ENCODE measurements around the gene U2SURP.

The U2SURP gene

DNA sequence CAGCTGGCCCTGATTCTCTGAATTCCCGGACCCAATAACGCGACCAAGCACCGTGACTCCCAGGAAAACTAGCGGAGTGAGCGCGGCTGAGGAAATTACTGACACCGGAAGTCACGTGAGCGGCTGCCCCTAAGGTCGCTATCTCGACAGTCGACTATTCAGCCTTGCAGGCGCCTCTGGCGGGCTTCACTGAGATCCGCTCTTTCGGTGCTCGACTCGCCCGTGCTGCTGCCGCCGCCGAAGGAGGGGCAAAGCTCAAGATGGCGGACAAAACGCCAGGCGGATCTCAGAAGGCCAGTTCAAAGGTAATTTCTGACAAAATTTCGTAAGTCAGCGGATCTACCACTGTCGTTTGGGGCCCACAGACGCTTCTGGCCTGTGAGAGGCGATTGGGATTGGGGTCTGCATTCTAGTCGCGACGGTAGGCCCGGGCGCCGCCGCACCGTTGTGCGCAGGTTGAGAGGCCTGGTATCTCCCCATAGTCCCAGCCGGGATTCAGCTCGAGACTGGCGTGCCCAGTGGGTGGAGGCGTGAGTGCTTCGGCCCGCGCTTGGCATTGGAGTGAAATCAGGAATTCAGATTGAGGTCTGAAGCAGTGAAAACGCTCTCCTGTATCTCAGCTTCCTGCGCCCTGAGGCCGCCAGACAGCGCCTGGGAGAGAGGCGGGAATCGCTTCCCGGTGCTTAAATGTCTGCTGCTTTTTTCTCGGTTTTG lies at the start of gene U2SURP:
U2SURP (plus strand) TSS at position 202 of the 714 bp plus-strand sequence; CDS start at position 261, 59 bp downstream.
- DNase-seq = peak; percentile 94

DNA sequence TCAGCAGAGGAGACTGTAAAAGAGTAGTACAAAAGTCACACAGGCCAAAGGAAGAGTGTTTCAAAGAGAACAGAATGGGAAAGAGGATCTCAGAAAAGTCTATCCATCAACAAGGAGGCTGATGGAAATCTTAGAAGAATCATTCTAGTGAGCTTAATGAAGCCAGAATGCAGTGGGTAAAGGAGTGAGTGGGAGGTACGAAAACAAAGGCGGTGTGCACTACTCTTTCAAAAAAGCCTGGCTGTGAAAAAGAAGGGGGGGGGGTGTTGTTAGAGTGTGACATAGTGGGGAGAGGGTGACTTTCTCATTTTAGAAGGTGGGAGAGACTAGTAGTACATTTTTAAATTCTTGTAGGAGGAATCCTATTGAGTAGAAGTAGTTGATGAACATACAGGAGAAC lies 49.6 kb upstream of the U2SURP start:
- no peak for DNase-seq

DNA sequence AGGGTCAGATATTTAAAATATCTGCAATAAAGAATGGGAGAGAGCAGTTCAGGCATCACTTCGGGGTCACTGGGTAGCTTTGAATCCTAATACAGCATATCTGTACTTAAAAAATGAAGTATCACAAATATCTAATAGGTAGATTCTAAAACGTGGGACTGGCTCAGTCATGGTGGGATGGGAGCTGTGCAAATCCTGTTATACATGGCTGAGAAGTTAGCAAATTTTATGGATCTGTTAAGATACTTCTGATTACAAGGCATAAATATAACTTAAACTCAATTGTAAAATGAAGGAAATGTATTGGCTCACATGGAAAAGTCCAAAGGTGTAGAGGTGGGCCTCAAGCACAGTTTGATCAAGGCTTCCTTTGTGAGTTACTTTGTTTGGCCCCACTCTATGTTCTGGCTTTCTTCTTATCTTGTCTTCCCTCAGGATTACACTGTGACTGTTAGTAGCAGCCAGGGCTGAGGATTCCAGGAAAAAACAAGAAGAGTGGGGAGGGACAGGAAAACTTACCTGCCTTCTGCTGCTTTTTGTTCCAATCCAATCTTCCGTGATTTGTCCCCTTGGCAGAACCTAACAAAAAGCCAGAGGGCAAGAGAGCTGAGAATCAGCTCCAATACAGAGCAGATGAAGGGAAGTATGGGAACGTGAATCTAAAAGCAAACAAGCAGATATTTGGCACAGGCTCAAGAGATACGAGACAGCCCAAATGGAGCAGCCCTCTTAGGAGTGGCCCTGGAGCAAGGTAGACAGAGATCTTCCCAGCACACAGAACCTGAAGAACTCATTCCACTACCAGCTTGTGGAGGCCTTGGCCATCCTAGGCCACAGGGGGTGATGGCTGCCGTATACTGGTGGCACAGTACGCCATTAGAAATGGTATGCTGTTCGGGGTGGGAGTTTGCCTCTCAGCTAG lies 48.8 kb upstream of the U2SURP start:
- DNase-seq = no peak

DNA sequence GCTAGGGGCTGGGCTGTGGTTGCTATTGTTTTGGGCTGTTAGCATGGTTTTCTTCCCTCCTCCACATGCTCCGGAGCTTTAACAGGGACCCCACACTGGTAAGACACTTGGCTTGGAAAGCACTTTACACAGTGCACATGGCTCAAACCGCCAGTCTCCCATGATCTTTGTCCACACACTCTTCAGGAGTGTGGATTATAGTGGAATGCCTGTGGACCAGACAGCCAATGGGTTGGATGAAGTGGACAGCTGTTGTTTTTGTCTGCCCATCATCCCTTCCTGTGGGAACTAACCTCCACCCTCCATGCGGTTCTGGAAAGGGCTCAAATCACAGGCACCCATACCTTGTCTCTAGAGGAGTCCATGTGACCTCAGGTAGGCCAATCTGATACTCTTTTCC lies 47.9 kb upstream of the U2SURP start:
- DNase-seq = no peak

DNA sequence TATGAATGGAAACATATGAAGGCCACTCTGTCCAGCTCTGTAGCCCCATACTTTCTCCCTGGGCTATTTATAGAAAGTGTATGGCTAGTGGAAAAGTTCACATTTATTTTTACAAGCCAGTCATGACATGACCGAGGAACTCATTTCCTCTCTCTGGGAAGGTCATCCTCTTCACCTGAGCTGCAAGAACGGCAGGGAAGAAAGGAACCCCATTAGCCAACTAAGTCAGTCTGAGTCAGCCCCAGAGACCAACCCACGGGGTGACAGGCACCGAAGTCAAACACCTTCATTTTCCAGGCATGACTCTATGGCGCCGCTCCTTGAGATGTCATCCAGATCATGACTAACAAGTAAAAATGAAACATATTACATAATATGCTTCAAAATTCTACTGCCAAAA lies 42.7 kb upstream of the U2SURP start:
- peak; percentile 56 for DNase-seq

DNA sequence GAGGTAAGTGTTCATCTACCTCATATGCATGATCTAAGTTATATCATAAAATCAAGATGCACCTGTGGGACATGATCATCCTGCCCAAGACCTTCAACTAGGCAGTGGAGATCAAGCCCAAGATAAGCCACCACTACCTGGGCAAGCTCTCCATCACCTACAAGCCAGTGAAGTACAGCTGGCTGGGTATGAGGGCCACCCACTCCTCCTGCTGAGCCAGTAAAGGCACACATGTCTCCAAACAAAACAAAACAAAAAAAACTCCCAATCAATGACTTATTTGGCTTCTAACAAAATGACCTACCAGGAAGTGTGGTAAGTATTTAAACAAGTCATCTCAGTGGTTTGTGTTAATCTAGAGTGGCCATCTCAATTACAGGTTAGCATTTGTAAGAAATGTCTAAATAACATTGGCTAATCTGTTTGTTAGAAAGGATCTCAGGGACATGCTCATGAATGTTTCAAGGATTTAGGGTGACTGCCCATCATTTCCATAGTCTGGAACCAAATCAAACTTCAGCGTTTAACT lies 41.0 kb upstream of the U2SURP start:
- DNase-seq = no peak

DNA sequence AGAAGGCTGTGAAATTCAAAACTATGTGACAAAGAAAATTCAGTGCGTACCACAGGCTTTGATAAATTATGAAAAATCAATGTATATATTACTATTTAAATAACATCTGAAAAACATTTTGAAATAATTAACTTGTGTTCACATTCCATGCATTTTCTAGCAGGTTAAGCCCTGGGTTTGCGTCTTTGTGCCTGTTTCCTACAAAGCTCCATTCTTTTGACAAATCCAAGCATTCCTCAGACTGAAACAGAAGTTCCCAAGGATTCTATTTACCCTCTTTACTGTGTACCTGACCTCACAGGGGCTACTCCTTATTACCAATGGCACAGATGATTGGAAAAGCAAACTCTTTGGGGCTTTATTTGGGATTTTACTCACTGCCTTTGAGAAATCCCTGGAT lies 39.8 kb upstream of the U2SURP start:
- no peak for DNase-seq

DNA sequence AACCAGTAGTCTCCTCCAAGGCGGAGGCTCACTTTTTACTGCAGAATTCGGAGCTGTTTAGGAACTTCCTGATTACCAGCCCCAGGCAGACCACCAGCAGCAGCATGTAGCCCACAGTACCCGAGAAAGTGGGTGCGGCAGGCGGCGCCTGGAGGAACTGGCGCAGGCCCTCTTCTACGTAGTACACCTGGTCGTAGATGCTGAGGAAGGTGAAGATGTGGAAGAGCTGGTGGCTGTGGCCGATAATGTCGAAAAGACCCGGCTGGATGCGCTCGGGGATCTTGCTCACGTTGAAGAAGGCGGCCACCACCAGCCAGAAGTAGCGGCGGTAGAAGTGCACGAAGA lies 39.2 kb upstream of the U2SURP start:
- no peak for DNase-seq

DNA sequence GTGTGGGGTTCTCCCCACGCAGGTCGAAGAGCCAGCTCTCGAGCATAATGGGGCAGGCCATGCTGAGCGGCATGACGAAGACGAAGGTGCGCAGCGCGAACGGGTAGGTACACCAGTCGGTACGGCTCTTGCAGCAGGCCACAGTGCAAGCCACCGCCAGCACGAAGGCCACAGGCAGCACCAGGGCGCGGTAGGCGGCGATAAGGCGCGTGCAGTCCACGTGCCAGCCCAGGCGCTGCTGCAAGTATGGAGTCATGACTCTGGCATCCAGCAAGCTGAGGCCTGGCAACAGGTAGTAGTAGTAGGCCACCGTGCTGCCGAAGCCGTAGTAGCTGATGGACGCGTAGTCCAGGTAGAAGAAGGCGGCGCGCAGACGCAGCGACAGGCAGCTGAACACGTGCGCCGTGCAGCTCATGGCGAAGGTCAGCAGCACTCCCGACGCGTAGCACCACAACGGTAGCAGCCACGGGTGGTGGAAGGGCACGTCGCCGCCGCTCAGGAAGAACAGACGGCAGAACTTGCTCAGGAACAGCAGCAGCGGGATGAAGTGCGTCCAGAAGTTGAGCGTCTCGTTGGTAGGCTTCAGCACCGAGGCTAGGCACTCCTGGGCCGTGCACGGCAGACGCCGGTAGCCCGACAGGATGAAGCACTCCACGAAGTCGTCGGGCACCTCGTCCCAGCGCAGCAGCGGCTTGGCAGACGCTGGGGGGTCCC lies 38.7 kb upstream of the U2SURP start:
- no peak for DNase-seq

DNA sequence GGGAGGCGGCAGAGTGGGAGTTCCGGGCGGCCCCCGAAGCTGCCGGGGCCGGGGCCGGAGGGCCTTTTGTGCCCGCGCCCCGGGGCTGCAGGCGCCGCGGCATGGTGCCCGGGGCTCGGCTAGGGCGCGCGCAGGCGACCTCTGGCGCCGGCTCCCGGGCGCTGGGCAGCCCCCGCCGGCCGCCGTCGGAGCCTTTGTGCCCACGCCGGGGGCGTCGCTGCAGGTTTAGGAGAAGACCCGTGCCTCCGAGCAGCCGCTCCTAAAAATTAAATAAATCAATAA lies 38.2 kb upstream of the U2SURP start:
- DNase-seq = no peak

DNA sequence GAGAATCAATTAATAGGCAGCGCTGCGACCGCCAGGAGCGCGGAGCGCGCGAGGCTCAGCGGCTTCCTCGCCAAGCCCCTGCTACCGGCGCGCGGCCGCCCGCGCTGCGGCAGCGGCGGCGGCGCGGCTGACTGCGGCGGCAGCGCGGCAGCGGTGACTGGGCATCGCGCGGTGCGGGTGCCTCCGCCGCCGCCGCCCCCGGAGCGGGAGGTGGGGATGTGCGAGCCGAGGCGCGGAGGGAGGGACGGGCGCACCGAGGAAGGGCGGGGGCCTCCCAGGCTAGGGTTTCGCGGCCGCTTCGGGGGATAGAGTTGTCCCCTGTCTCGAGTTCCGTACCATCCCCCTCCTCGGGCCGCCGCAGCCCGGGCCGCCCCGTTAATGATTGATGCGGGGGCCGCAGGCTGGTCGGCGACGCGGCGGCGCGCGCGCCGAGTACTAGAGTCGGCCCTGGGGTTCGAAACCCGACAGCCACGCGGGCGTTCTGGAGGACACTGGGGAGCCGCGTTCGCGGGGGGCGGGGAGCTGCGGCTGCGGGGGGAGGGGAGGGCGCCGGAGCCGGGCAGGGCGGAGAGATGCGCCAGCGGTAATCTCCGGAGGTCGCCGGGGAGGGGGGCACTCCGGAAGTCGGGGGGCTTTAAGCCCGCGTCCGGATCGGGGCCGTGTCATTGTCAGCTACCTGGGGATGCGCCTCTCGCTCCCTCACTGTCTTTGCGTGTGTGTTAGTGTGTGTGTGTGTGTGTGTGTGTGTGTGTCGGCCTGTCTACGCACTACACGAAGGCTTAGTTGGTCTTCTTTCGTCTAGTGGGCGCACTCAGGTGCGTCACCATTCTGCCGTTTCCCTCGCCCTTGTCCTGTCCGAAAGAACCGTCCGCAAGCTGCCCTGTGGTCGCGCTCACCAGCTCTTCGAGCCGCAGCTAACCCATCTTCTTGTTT lies 37.6 kb upstream of the U2SURP start, which contains the start of gene PAQR9:
PAQR9 (minus strand) TSS at position 159 of the 933 bp plus-strand sequence. CDS start 338 bp downstream, outside the sequence.
- no peak for DNase-seq

DNA sequence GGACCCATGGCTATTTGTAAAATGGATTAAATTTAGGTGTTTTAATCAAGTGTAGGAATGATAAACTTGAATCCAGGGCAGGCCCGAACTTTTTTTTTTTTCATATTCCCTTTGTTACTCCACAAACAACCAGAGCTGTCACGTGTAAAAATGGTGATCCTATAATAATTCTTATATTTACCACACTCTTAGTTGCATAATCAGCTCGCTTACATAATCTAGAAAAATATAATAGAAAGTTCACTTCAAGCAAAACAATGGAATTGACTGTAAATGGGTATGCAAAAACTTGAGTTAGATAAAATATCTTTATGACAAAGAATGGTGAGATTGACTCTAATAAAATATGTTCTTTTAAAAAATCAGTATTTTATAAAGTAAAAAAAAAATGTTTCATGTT lies 35.8 kb upstream of the U2SURP start:
- DNase-seq = no peak

DNA sequence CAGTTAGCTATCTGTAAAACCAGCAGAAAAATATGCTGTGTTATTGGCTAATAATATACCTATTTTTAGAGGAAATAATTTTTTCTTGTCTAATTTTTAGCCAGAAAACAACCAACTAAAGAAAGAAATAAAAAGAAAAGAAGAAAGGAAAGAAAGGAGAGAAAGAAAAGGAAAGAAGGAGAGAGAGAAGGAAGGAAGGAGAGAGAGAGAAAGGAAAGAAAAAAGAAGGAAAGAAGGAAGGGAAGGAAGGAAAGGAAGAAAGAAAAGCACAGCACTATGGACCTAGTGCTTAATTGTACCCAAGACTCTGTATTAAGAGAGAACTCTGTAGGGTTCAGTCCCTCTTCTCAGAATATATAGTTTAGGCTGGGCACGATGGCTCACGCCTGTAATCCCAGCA lies 34.6 kb upstream of the U2SURP start:
- DNase-seq = no peak

DNA sequence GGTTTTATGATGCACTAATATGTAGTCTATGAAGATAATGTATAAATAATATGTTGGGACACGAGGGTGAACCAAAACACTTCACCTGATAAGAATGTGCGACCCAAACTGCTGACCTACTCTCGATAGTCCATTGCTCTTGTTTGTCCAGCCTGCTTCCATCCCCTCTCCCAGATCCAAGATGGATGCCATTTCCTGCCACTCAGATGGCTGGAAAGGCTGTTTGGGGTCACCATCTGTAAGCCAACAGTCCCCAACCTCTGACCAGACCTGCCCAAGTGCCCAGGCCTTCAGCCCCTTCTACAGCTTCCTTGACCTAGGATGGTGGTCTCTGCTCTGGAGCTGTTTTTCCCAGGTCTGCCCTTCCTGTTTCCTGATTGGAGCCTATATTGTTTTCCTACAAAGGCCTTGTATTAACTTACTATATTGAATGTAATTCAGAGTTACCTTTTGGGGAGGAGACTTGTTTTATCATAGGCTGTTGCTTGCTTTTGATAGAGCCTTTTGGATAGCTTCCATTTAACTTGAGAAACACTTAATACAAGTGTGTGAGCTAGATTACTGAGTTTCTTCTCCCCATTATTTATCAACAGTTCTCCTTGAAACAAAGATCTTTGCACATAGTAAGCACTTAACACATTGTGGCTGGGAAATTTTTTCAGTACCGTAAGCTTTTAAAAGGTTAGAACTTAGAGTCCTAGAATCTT lies 32.9 kb upstream of the U2SURP start:
- no peak for DNase-seq

DNA sequence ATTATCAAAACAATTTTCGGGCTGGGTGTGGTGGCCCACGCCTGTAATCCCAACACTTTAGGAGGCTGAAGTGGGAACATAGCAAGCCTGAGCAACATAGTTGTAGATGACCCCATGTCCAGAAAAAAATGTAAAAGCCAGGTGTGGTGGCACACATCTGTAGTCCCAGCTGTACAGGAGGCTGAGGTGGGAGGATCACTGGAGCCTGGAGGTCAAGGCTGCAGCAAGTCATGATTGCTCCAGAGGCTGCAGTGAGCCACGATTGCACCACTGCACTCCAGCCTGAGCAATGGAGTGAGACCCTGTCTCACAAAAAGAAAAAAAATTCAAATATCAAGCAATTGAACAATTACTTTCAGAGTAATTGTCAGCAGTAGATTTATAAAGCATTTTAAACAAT lies 29.9 kb upstream of the U2SURP start:
- no peak for DNase-seq

DNA sequence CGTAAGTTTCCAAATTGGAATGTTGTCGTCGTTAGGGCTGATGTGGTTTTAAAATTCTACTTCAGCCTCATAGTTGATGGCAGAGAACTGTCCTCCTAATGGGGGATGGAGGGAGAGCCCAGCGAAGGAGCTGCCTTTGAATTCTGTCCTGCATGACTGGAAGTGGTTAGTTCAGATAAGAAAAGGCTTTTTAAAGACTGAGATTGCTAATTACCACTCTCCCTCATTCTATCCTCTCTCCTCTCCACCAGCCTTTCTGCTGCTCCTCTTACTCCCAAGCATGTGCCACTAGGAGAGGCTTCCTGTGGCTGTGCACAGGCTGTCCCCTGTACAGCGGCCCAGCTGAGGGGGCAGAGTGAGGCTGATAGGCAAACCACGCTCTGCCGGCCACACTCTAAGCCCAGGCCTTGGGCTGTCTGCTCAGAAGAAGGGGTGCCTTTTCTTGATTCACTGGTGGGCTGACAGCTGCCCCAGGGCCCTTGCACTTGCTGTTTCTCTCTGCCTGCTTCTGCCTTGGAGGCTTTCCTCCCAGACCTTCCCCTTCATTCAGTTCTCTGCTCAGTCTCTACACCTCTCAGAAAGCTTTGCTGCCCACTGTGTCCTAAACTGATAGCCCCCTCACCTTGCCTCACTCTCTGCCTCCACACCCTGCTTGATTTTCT lies 29.1 kb upstream of the U2SURP start:
- no peak for DNase-seq

DNA sequence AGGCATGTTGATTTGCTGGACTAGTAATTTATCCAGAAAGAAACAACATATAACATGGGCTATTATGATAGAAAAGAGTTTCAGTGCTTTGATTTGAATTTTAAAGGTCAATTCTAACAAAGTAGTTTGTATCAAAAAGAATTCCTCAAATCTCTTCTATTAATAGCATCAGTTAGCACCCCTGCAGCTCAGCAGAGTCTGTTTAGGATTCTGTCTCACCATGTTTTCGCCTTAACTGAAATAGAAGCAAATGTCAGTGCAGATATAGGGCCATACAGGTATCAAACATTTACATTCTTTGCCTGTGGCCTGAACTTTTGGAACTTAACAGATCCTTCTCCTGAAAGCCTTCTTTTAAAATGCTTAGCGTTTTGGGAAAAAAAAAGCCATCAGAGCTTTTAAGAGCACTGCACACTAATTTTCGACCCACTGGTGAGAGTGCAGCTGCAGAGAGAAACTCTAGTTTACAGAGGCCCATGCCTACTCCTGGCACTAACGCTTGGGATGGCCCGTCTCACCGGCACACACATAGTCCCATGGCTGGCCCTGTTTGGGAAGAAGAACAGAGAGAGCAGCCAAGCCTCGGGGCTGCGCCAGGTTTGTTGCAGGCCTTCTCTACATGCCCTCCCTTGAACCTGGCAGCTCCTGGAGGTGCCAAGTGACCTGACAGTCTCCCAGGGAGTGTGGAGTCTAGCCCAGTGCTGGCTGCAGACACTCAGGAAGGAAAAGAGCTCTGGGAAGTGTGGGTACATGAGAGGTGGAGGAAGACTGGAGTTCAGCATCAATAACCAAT lies 28.0 kb upstream of the U2SURP start:
- no peak for DNase-seq

DNA sequence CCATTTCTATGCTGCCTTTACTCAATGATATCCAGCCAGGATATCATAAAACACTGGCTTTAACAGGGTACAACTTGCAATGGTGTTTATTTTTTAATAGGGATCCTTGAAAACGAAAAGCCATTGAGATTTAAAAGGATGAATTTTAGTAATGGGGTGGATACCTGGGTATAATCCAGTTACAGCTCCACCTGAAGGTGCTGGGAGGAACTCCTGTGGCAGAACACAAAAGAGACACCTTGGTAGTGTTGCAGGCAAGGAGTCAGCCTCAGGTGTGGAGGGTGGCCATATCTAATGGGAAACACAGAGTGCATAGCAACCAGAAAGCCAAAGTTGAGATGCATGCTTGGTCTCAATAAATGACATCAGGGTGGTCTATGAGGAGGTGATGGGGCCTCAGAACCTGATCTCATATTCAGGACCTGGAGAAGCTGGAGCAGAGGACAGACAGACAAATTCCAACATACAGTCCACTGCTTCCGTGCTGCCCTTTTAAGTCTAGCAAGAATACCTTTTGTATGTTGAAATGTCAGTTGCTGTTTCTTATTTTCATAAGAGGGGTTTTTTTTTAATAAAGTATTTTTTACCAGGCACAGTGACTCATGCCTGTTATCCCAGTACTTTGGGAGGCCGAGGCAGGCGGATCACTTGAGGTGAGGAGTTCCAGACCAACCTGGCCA lies 25.9 kb upstream of the U2SURP start:
- no peak for DNase-seq

DNA sequence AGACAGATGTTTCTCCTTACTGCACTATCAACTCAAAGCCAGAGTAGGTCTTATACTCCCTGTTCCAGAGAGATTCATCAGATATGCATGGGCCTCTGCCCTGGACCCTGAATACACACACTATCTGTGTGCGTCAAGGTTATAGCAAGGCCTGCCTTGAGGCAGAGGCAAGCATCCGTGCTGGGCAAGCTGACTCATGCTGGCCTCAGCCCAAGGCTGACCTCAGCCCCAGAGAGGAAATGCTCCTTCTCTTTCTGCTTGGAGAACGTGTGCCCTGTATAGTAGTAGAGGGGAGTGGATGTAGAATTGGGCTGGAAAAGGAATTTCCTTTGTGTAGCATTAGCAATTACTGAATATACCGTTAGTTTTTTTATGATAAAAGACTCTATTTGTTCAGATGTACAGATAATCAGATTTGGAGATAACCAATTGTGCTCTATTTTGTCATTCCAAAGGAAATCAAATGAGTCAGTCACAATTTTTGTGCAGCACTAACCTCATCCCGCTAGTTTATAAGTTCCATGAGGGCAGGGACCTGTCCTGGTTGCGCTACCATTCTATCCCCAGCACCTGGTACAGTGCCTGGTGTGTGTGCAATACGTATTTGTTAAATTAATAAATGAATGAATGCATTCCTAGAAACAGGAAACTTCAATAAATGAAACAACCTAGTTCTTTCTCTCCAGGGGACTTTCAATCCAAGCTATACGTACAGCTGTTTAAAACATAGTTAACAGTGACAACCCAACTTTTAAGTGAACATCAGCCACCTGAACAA lies 24.6 kb upstream of the U2SURP start:
- DNase-seq = no peak

All from activated naive CD4-positive, alpha-beta T cell treated with Interleukin-2 at 50 U/mL for 16 hours (primary cell).